ENCODE results near the gene LGALS3BP.

The LGALS3BP gene, protein sequence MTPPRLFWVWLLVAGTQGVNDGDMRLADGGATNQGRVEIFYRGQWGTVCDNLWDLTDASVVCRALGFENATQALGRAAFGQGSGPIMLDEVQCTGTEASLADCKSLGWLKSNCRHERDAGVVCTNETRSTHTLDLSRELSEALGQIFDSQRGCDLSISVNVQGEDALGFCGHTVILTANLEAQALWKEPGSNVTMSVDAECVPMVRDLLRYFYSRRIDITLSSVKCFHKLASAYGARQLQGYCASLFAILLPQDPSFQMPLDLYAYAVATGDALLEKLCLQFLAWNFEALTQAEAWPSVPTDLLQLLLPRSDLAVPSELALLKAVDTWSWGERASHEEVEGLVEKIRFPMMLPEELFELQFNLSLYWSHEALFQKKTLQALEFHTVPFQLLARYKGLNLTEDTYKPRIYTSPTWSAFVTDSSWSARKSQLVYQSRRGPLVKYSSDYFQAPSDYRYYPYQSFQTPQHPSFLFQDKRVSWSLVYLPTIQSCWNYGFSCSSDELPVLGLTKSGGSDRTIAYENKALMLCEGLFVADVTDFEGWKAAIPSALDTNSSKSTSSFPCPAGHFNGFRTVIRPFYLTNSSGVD

DNA sequence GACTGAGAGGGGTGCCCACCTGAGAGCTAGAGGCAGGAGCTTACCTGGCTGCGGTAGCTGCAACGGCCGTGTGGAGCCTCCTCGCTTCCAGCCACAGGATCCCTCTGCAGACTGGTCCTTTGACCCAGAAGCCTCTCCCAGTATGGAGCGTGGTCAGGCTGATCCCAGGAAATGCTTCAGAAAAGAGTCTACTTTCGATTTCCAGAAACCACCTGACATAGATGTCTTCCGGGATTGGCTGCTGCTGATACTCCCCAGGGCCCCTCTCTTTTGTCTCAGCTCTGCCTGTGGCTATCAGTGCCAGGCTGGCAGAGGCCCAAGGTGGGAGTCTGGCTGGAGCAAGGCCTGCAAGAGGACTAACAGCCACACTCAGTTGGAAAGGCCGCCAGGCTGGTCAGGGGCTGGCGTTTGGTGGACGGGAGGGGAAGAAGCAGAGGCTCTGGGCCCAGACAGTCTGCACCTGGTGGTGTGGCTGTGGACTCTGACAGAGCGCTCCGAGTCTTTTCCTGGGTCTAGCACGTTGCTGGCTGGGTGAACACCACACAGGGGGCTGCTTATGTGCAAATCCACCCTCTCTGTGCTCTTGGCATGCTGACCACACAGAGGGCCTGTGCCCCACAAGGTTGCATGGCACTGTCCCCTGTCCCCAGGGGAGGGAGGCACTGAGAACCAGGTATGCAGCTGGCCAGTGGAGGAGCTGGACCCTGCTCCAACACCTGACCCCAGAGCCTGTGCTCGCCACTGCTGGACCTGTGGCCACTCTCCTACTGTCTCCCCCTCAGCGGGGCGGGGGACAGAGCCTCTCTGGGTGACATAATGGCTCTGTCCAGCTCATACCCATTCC is at the start of gene LGALS3BP:
Gene LGALS3BP (minus strand): TSS at position 144 of the 844 bp plus-strand sequence. CDS start 2,732 bp downstream, outside the sequence.
- Histone ChIP-seq H3K4me3 (ENCODE audit: low read depth in 1 of 2, low read length in 2 of 2) (peak within 1 kb of the TSS; percentile 69 to 72), H3K4me1 (ENCODE audit: control insufficient read depth in 1 of 2, insufficient read depth in 2 of 2, low read length in 2 of 2) (peaks cover 37 to 43% of the 10 kb centered on the region in 2 donors), H3K9ac (ENCODE audit: low read depth in 1 of 2, low read length in 2 of 2) (peak within 1 kb of the TSS; percentile 62 to 69)

DNA sequence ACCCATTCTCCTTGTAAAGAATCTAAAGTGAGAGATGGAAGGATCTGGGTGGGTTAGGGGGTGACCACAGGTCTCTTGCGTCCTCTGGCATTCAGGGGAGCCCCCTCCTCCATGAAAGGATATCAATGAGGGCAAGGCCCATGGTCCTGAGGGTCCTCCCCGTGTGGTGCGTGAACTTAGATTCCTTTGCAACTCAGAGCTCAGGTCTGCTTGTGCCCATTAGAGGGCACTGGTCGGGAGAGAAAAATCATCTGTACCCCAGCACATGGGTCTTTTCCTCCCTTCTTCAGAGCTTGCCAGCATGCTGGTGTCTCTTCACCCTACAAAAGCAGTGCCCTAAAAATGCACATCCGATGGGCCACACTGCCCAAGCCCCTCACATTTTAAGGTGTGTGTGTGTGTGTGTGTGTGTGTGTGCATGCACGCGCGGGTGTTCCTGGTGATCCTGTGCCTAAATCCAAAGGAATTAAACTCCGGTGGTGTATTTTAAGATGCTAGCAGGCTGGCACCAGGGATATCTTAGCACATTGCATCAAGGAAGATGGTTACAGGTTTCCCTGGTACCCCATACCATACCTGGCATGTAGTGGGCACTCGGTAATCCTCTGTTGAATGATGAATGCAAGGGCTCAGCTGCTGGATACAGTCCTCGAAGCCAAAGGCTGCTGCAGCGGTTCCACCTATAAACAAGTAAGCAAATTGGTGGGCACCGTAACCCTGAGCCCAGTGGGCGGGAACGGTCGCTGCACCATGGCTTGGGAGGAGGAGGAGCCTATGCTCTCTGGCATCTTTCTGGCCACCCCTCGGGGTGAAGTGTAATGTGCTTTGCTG is 49.0 kb upstream of the LGALS3BP start:
- Histone ChIP-seq H3K4me3 (ENCODE audit: low read depth in 1 of 2, low read length in 2 of 2) (no peak overlapping the region), H3K9me3 (ENCODE audit: control insufficient read depth in 1 of 2, low read length in 2 of 2) (no peaks in the 10 kb centered on the region), H3K27me3 (ENCODE audit: control insufficient read depth in 1 of 2, insufficient read depth in 2 of 2, low read length in 2 of 2) (peaks cover 0 to 11% of the 10 kb centered on the region in 2 donors), H3K36me3 (ENCODE audit: control insufficient read depth in 1 of 2, insufficient read depth in 2 of 2, low read length in 2 of 2) (no peaks in the 10 kb centered on the region), H3K9ac (ENCODE audit: low read depth in 1 of 2, low read length in 2 of 2) (no peak overlapping the region), H3K4me1 (ENCODE audit: control insufficient read depth in 1 of 2, insufficient read depth in 2 of 2, low read length in 2 of 2) (peaks cover 40 to 41% of the 10 kb centered on the region in 2 donors), H3K27ac (ENCODE audit: low read depth, low read length) (no peak overlapping the region)

More for the DNA sequence above, at the start of gene LGALS3BP:
- no peaks in the 10 kb centered on the region for H3K27me3 ChIP-seq (ENCODE audit: control insufficient read depth in 1 of 2, insufficient read depth in 2 of 2, low read length in 2 of 2)
- H3K27ac ChIP-seq (ENCODE audit: low read depth, low read length) = peak within 1 kb of the TSS; percentile 74
- no peaks in the 10 kb centered on the region for H3K9me3 ChIP-seq (ENCODE audit: control insufficient read depth in 1 of 2, low read length in 2 of 2)
- peaks cover 0 to 5% of the 10 kb centered on the region in 2 donors for H3K36me3 ChIP-seq (ENCODE audit: control insufficient read depth in 1 of 2, insufficient read depth in 2 of 2, low read length in 2 of 2)

DNA sequence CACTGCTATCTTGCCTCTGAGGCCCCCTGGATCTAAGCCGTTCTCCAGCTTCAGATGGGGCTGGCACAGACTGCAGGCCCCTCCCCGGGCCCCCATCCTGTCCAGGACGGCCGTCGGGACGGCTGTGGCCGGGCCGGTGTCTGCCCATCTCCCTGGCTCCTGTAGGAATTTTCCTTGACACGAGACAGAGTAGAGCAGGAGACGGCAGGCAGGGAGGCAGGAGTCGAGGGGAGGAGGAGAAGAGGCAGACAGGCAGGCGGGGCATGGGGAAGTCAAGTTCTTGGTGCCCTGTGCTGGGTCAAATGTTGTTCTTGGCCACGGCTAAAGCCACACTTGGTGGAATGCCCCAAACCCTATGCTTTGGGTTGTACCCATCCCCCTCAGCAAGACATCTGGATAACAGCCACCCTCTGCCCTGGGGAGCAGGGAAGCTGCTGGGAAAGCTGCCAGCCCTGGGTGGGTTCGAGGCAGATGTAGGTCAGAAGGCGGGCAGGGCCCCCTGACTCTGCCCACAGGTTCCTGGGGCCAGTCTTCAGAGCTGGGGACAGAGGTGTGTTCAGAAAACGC is 48.3 kb upstream of the LGALS3BP start:
- H3K9me3 ChIP-seq (ENCODE audit: control insufficient read depth in 1 of 2, low read length in 2 of 2) = no peaks in the 10 kb centered on the region
- H3K4me3 ChIP-seq (ENCODE audit: low read depth in 1 of 2, low read length in 2 of 2) = peak overlapping the region in 1 of 2 donors; percentile 5
- peaks cover 39 to 46% of the 10 kb centered on the region in 2 donors for H3K4me1 ChIP-seq (ENCODE audit: control insufficient read depth in 1 of 2, insufficient read depth in 2 of 2, low read length in 2 of 2)
- H3K36me3 ChIP-seq (ENCODE audit: control insufficient read depth in 1 of 2, insufficient read depth in 2 of 2, low read length in 2 of 2) = no peaks in the 10 kb centered on the region
- peaks cover 4 to 11% of the 10 kb centered on the region in 2 donors for H3K27me3 ChIP-seq (ENCODE audit: control insufficient read depth in 1 of 2, insufficient read depth in 2 of 2, low read length in 2 of 2)
- peak overlapping the region in 1 of 2 donors; percentile 54 for H3K9ac ChIP-seq (ENCODE audit: low read depth in 1 of 2, low read length in 2 of 2)
- H3K27ac ChIP-seq (ENCODE audit: low read depth, low read length) = no peak overlapping the region

DNA sequence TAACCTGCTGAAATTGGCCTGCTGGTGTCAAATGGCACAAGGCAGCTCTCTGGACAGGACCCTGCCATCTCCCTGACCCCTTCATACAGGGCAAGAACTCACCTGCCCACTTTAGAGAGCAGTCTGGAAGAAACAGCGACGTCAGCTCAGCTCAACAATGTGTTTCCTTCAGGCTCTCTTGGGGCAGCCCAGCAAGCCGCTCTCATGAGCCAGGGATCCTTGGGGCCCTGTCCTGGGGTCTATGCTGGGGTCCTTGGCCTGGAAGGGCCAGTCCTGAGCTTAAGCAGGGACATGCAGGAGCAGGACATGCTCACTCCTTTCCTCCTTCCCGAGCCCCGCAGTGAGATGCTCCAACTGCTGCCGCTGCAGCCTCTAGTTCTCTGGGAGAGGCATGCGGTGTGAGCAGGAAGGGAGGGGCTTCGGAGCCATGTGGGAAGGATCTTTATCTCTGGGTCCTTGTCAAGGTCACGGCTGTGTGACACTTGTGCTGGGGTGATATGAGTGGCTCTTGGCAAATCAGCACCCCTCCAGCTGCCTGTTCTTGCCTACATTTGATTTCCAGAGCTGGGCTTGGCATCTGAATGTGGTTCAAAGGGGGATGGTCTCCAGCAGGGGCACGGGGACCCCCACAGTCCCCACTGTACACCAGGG is 47.7 kb upstream of the LGALS3BP start:
- Histone ChIP-seq H3K4me3 (ENCODE audit: low read depth in 1 of 2, low read length in 2 of 2) (peak overlapping the region; percentile 5 to 21), H3K36me3 (ENCODE audit: control insufficient read depth in 1 of 2, insufficient read depth in 2 of 2, low read length in 2 of 2) (no peaks in the 10 kb centered on the region), H3K9ac (ENCODE audit: low read depth in 1 of 2, low read length in 2 of 2) (peak overlapping the region in 1 of 2 donors; percentile 54), H3K27me3 (ENCODE audit: control insufficient read depth in 1 of 2, insufficient read depth in 2 of 2, low read length in 2 of 2) (peaks cover 6 to 11% of the 10 kb centered on the region in 2 donors), H3K27ac (ENCODE audit: low read depth, low read length) (no peak overlapping the region), H3K4me1 (ENCODE audit: control insufficient read depth in 1 of 2, insufficient read depth in 2 of 2, low read length in 2 of 2) (peaks cover 39 to 52% of the 10 kb centered on the region in 2 donors), H3K9me3 (ENCODE audit: control insufficient read depth in 1 of 2, low read length in 2 of 2) (no peaks in the 10 kb centered on the region)

DNA sequence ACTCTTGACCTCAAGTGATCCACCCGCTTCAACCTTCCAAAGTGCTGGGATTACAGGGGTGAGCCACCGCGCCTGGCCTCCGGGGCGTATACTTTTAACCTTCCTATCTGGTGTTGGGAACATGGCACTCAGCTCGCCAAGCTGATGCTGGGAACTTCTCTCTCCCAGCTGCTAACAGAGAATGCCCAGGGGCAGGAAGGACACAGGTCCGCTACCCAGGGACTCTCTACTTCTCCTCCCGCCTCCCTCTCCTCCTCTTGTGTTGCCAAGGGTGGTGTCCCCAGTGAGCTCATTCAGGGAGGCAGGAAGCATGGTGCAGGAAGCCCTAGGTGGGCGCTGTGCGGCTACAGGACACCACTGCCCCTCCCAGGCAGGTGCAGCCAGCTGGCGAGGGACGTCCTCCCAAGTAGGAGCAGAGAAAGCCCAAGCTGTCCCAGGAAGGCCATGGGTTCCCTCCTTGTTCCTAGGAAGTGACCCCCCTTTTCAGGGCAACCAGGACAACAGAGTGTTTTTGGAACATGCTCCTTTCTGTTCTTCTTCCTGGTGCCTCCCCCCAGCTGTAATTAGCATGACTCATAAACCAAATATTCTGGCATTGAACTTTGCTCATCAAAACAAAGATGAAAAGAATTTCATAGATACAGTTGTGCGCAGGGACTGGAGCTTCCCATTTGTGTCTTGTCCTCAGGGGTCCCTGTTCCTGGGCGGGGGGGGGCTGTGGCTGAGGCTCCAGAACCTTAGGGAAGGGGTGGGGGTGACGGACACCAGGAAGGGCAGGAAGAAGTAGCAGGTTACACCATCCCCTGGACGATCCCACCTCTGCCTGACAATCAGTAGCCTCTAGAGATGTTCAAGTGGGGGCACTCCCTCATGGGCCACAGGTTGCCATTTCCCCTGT is 46.9 kb upstream of the LGALS3BP start:
- no peaks in the 10 kb centered on the region for H3K9me3 ChIP-seq (ENCODE audit: control insufficient read depth in 1 of 2, low read length in 2 of 2)
- H3K36me3 ChIP-seq (ENCODE audit: control insufficient read depth in 1 of 2, insufficient read depth in 2 of 2, low read length in 2 of 2) = no peaks in the 10 kb centered on the region
- H3K27me3 ChIP-seq (ENCODE audit: control insufficient read depth in 1 of 2, insufficient read depth in 2 of 2, low read length in 2 of 2) = peaks cover 6 to 11% of the 10 kb centered on the region in 2 donors
- H3K4me3 ChIP-seq (ENCODE audit: low read depth in 1 of 2, low read length in 2 of 2) = peak overlapping the region; percentile 44 to 46
- peak overlapping the region in 1 of 2 donors; percentile 54 for H3K9ac ChIP-seq (ENCODE audit: low read depth in 1 of 2, low read length in 2 of 2)
- no peak overlapping the region for H3K27ac ChIP-seq (ENCODE audit: low read depth, low read length)
- H3K4me1 ChIP-seq (ENCODE audit: control insufficient read depth in 1 of 2, insufficient read depth in 2 of 2, low read length in 2 of 2) = peaks cover 39 to 55% of the 10 kb centered on the region in 2 donors

DNA sequence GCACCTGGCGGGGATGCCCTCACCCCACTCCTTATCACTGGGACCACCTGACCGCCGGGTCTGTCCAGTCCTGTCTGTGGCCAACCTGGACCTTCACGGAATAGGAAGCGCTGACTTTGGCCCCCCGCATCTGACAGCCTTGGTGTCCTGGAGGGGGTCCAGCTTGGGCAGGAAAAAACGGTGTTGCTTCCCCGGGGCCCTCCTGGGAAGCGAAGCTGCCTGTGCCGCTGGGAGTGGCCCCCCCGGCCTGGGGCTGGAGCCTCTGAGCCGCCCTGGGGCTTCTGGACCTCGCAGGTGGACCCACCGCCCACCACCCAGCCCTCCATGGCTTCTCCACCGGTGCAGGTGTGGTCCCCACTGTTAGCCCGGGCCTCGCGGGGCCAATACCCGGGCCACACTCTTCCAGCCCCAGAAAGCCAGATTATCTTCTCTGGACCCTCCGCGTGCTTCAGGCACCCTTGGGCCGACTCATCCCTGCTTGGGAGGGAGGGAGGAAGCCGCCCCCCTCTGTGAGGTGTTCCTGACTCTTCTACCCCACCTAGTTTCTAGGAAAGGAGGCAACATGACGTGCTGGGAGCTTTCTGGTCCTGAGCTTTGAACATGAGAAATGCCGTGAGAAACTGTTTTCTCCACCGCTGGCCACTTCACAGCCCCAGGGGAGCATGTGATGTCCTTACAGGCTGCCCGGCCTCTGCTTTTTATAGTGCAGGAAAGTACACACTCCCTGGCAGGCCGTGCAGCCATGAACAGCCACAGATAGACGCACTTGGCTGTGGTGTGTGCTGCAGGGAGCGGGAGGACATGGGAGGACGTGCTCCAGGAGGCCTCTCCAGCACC is 45.4 kb upstream of the LGALS3BP start:
- Histone ChIP-seq H3K4me3 (ENCODE audit: low read depth in 1 of 2, low read length in 2 of 2) (peak overlapping the region; percentile 66 to 71), H3K27me3 (ENCODE audit: control insufficient read depth in 1 of 2, insufficient read depth in 2 of 2, low read length in 2 of 2) (peaks cover 6 to 11% of the 10 kb centered on the region in 2 donors), H3K4me1 (ENCODE audit: control insufficient read depth in 1 of 2, insufficient read depth in 2 of 2, low read length in 2 of 2) (peaks cover 47 to 66% of the 10 kb centered on the region in 2 donors), H3K27ac (ENCODE audit: low read depth, low read length) (no peak overlapping the region), H3K9me3 (ENCODE audit: control insufficient read depth in 1 of 2, low read length in 2 of 2) (no peaks in the 10 kb centered on the region), H3K9ac (ENCODE audit: low read depth in 1 of 2, low read length in 2 of 2) (peak overlapping the region; percentile 10 to 66), H3K36me3 (ENCODE audit: control insufficient read depth in 1 of 2, insufficient read depth in 2 of 2, low read length in 2 of 2) (no peaks in the 10 kb centered on the region)

DNA sequence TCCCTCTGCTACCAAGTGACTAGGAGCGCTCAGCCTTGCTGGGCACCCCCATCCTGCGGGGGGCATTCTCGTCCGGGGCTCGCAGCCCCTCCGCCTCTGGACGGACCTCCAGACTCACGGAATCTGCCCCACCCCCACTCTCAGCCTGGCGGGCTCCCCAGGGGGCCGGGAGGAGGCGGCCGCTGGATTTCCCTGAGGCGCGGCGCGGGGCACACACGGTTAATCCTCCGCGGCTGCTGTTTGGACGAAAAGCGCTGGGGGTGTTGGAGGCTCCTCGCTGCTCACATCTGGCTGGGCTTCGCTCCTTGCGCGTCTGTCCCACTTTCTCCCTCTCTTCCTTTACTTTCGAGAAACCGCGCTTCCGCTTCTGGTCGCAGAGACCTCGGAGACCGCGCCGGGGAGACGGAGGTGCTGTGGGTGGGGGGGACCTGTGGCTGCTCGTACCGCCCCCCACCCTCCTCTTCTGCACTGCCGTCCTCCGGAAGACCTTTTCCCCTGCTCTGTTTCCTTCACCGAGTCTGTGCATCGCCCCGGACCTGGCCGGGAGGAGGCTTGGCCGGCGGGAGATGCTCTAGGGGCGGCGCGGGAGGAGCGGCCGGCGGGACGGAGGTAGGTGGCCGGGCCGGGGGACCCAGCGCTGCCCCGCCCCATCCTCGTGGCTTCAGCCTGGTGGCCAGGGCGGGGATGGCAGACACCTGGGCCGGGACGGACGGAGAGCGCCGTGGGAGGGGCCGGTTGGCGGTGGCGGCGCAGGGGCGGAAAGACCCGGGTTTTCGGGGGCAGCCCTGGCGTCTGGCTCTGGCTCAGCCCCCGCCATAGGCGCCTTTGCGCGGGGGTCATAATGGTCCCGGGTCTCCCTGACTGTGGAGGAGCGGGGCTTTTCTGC is 44.4 kb upstream of the LGALS3BP start, which contains the start of gene C1QTNF1:
Gene C1QTNF1 (plus strand): TSS at position 284 of the 886 bp plus-strand sequence. CDS start 19,800 bp downstream, outside the sequence.
- Histone ChIP-seq H3K9ac (ENCODE audit: low read depth in 1 of 2, low read length in 2 of 2) (peak within 1 kb of the TSS; percentile 29 to 66), H3K27ac (ENCODE audit: low read depth, low read length) (no peak within 1 kb of the TSS), H3K4me1 (ENCODE audit: control insufficient read depth in 1 of 2, insufficient read depth in 2 of 2, low read length in 2 of 2) (peaks cover 53 to 74% of the 10 kb centered on the region in 2 donors), H3K9me3 (ENCODE audit: control insufficient read depth in 1 of 2, low read length in 2 of 2) (no peaks in the 10 kb centered on the region), H3K36me3 (ENCODE audit: control insufficient read depth in 1 of 2, insufficient read depth in 2 of 2, low read length in 2 of 2) (no peaks in the 10 kb centered on the region), H3K27me3 (ENCODE audit: control insufficient read depth in 1 of 2, insufficient read depth in 2 of 2, low read length in 2 of 2) (peaks cover 6 to 11% of the 10 kb centered on the region in 2 donors), H3K4me3 (ENCODE audit: low read depth in 1 of 2, low read length in 2 of 2) (peak within 1 kb of the TSS; percentile 66 to 71)
